MM.1S (cell line): ENCODE measurements around the gene C1orf185.
A peak's percentile ranks its signal among the peaks of the same experiment; 100 is the strongest.
"Not testable (repeated sequence)": the region's sequence is repeated elsewhere in the genome, so short reads cannot be mapped to it uniquely, and the experiment has no call there.

ENCODE experiments used
- DNase-seq: peaks from one replicate; pipeline ENCODE4 v3.0.0-alpha.2; 2015
- H2AFZ ChIP-seq: fragments of 300-600 bp; sonication (generic); 2 replicates; pipeline ENCODE4 v1.6.0; 2016; ENCODE audit warnings: antibody characterized with exemption, low read length
- H3F3A ChIP-seq: fragments of 300-600 bp; sonication (generic); 2 replicates; pipeline ENCODE4 v1.6.1; 2016; ENCODE audit warnings: mild to moderate bottlenecking, antibody characterized with exemption, low read length, moderate library complexity, mixed read lengths; ENCODE audit not compliant: insufficient read depth
- H3K27ac ChIP-seq: fragments of 300-600 bp; sonication (generic); 2 replicates; pipeline ENCODE4 v1.5.1; 2016; ENCODE audit warnings: mild to moderate bottlenecking, low read length
- H3K27me3 ChIP-seq: fragments of 300-600 bp; sonication (generic); replicated peaks from 2 replicates; pipeline ENCODE4 v1.6.0; 2016; ENCODE audit warnings: low read length; ENCODE audit not compliant: insufficient read depth
- H3K36me3 ChIP-seq: fragments of 300-600 bp; sonication (generic); replicated peaks from 2 replicates; pipeline ENCODE4 v1.6.1; 2016; ENCODE audit warnings: mild to moderate bottlenecking, low read length, mixed read lengths; ENCODE audit not compliant: insufficient read depth
- H3K4me1 ChIP-seq: fragments of 300-600 bp; sonication (generic); 2 replicates; pipeline ENCODE4 v1.6.1; 2016; ENCODE audit warnings: low read length, mixed read lengths
- H3K4me2 ChIP-seq: fragments of 300-600 bp; sonication (generic); 2 replicates; pipeline ENCODE4 v1.6.0; 2016; ENCODE audit warnings: low read depth, low read length
- H3K4me3 ChIP-seq: fragments of 300-600 bp; sonication (generic); 2 replicates; pipeline ENCODE4 v1.5.1; 2016; ENCODE audit warnings: low read length, mixed read lengths
- H3K79me2 ChIP-seq: fragments of 300-600 bp; sonication (generic); 2 replicates; pipeline ENCODE4 v1.6.1; 2016; ENCODE audit warnings: mixed run types, low read length, mixed read lengths
- H3K9ac ChIP-seq: fragments of 300-600 bp; sonication (generic); 2 replicates; pipeline ENCODE4 v1.6.1; 2016; ENCODE audit warnings: low read length, mixed read lengths
- H3K9me2 ChIP-seq: fragments of 300-600 bp; sonication (generic); replicated peaks from 2 replicates; pipeline ENCODE4 v1.6.1; 2016; ENCODE audit warnings: mild to moderate bottlenecking, low read length, mixed read lengths; ENCODE audit not compliant: insufficient read depth
- H3K9me3 ChIP-seq: fragments of 300-600 bp; sonication (generic); replicated peaks from 2 replicates; pipeline ENCODE4 v1.6.1; 2016; ENCODE audit warnings: mild to moderate bottlenecking, low read length, mixed read lengths; ENCODE audit not compliant: insufficient read depth
- H4K20me1 ChIP-seq: fragments of 300-600 bp; sonication (generic); 2 replicates; pipeline ENCODE4 v1.6.1; 2016; ENCODE audit warnings: mild to moderate bottlenecking, low read length, moderate library complexity, mixed read lengths; ENCODE audit not compliant: insufficient read depth
- CTCF ChIP-seq: fragments of 300-600 bp; sonication (generic); IDR thresholded peaks from 2 replicates; pipeline ENCODE4 v1.5.1; 2016; ENCODE audit warnings: antibody characterized with exemption, low read length, mixed read lengths
- EZH2 ChIP-seq: fragments of 300-600 bp; sonication (generic); optimal IDR thresholded peaks from 2 replicates; pipeline ENCODE3; 2017; ENCODE audit warnings: low read depth, mild to moderate bottlenecking, antibody characterized with exemption, low read length, mixed read lengths
- EZH2phosphoT487 ChIP-seq: fragments of 300-600 bp; sonication (generic); IDR thresholded peaks from 2 replicates; pipeline ENCODE4 v1.6.1; 2018; ENCODE audit warnings: antibody characterized with exemption, low read length

Gene C1orf185

GRCh38 chr1:51158263-51158662 is 56.2 kb downstream of the C1orf185 start:
- Histone ChIP-seq H3K36me3 (no peaks in the 10 kb centered on the region), H3K9me2 (no peaks in the 10 kb centered on the region), H3K27me3 (no peaks in the 10 kb centered on the region), H3K4me2 (no peak overlapping the region), H3K4me1 (no peaks in the 10 kb centered on the region), H3F3A (no peaks in the 10 kb centered on the region), H3K27ac (no peak overlapping the region), H4K20me1 (no peaks in the 10 kb centered on the region), H3K4me3 (no peak overlapping the region), H3K79me2 (no peaks in the 10 kb centered on the region), H3K9ac (no peak overlapping the region), H3K9me3 (no peaks in the 10 kb centered on the region), H2AFZ (no peak overlapping the region)
- TF ChIP-seq EZH2phosphoT487, result no peak
- no peak for TF ChIP-seq EZH2
- no peak for TF ChIP-seq CTCF
- DNase-seq, result no peak

- H3K27ac ChIP-seq, H3K4me1 ChIP-seq, DNase-seq, H3K36me3 ChIP-seq, H3K9me2 ChIP-seq, H3K4me3 ChIP-seq, H3K27me3 ChIP-seq, H4K20me1 ChIP-seq, H3F3A ChIP-seq, H3K4me2 ChIP-seq, H3K79me2 ChIP-seq, H3K9me3 ChIP-seq, H3K9ac ChIP-seq, H2AFZ ChIP-seq: not testable (repeated sequence)
Observed at GRCh38 chr1:51162560-51162959, 60.5 kb downstream of the C1orf185 start.

DNA sequence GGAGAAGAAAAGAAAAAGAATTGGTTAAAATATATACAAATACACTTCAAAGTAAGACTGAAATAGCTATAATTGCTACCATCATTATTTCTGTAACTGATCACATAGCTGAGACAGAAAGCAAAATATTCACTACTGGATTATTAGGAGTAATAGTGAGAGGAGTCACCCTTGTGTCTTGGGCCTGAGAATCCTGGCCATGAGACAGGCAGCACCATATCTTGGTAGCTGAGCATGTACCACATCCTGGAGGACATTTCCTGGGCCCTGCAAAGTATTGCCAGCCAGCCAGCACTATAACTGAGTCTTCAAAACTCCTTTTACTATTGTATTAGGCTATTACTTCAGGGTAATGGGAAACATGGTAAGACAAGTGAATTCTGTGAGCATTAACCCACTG is 63.5 kb downstream of the C1orf185 start:
- Histone ChIP-seq H3K27me3 (no peaks in the 10 kb centered on the region), H4K20me1 (no peaks in the 10 kb centered on the region), H3K9me2 (no peaks in the 10 kb centered on the region), H3K27ac (no peak overlapping the region), H3K4me2 (no peak overlapping the region), H3K4me3 (no peak overlapping the region), H3K4me1 (peaks cover 8% of the 10 kb centered on the region; the same call in 1 of the 2 replicates), H2AFZ (no peak overlapping the region), H3K9me3 (no peaks in the 10 kb centered on the region), H3K79me2 (no peaks in the 10 kb centered on the region), H3F3A (no peaks in the 10 kb centered on the region), H3K9ac (no peak overlapping the region), H3K36me3 (no peaks in the 10 kb centered on the region)
- no peak for TF ChIP-seq CTCF
- TF ChIP-seq EZH2, result no peak
- no peak for TF ChIP-seq EZH2phosphoT487
- DNase-seq, result no peak

DNA sequence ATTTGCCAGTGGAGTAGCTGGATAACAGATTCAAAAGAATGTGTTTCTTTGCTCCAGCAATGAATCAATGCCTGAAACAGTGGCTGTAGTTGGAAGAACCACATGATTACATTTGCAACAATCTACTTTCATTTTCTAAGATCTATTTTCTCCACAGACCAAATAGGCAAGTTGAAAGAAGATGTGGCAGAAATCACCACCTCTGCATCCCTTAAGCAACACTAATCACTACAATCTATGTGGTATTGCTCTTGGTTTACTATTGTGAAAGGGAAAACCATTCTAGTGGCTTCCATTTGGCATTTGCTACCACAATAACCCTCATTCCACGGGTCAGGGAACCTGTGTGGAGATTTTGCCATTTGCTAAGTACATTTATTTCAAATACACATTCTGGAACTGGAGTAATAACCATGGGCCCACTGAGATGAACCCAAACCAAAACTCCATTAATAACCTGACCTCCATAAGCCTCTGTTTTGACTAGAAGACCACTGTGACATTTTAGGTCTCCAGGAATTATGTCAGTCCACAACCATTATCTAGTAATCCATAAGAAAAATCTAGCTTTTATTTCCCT is 66.3 kb downstream of the C1orf185 start:
- H2AFZ ChIP-seq, result no peak overlapping the region
- H3K9me2 ChIP-seq, result no peaks in the 10 kb centered on the region
- peak overlapping the region; percentile 2 for H3K4me2 ChIP-seq
- TF ChIP-seq CTCF (no peak), EZH2 (no peak), EZH2phosphoT487 (no peak)
- peaks cover 8% of the 10 kb centered on the region; the same call in 1 of the 2 replicates for H3K4me1 ChIP-seq
- H3F3A ChIP-seq, result no peaks in the 10 kb centered on the region
- DNase-seq, result peak; percentile 47
- no peaks in the 10 kb centered on the region for H4K20me1 ChIP-seq
- H3K79me2 ChIP-seq, result no peaks in the 10 kb centered on the region
- no peak overlapping the region for H3K9ac ChIP-seq
- H3K4me3 ChIP-seq, result no peak overlapping the region
- H3K36me3 ChIP-seq, result no peaks in the 10 kb centered on the region
- no peaks in the 10 kb centered on the region for H3K9me3 ChIP-seq
- H3K27ac ChIP-seq, result no peak overlapping the region
- H3K27me3 ChIP-seq, result no peaks in the 10 kb centered on the region
